GM12865 (cell line): ENCODE results near the gene PEX12.

ENCODE experiments used
- DNase-seq: peaks from one replicate; pipeline ENCODE4 v3.0.0; 2010; ENCODE audit warnings: low read depth
- H3K4me3 ChIP-seq: 2 replicates; pipeline ENCODE4 v1.5.1; 2011; ENCODE audit warnings: mild to moderate bottlenecking, low read depth, low read length, control low read depth
- CTCF ChIP-seq: IDR thresholded peaks from 2 replicates; pipeline ENCODE4 v1.5.1; 2011; ENCODE audit warnings: low read length, control low read depth, low read depth, inconsistent platforms; ENCODE audit not compliant: insufficient read depth; ENCODE audit errors: missing control alignments

Gene PEX12

GRCh38 chr17:35578197-35578928 lies at the start of gene PEX12:
Gene PEX12, minus strand, starts transcription at chr17:35578571. Its CDS starts 550 bp downstream, at chr17:35578021.
- no peak for TF ChIP-seq CTCF
- peak; percentile 92 for DNase-seq
- peak within 1 kb of the TSS; percentile 77 for H3K4me3 ChIP-seq

- no peak for DNase-seq
- no peak for TF ChIP-seq CTCF
- no peak overlapping the region for H3K4me3 ChIP-seq
Measured at GRCh38 chr17:35627417-35627816, 49.0 kb upstream of the PEX12 start.

- no peak for TF ChIP-seq CTCF
- DNase-seq: no peak
Measured at GRCh38 chr17:35621768-35622167, 43.4 kb upstream of the PEX12 start.

GRCh38 chr17:35618628-35619027 lies 40.3 kb upstream of the PEX12 start:
- TF ChIP-seq CTCF: no peak
- no peak overlapping the region for H3K4me3 ChIP-seq
- no peak for DNase-seq

More at GRCh38 chr17:35621768-35622167, 43.4 kb upstream of the PEX12 start:
- H3K4me3 ChIP-seq: no peak overlapping the region

- no peak overlapping the region for H3K4me3 ChIP-seq
- no peak for TF ChIP-seq CTCF
- no peak for DNase-seq
Measured at GRCh38 chr17:35617505-35617904, 39.1 kb upstream of the PEX12 start.

- no peak for DNase-seq
- no peak for TF ChIP-seq CTCF
Measured at GRCh38 chr17:35616536-35616935, 38.2 kb upstream of the PEX12 start.

GRCh38 chr17:35614810-35615209 lies 36.4 kb upstream of the PEX12 start:
- no peak for TF ChIP-seq CTCF
- H3K4me3 ChIP-seq: no peak overlapping the region
- DNase-seq: no peak

More at GRCh38 chr17:35616536-35616935, 38.2 kb upstream of the PEX12 start:
- no peak overlapping the region for H3K4me3 ChIP-seq
